H9 (cell line): ENCODE results near the gene IGSF11. TPM values are rescaled to one million over a fixed set of nuclear protein-coding genes. Genes with fewer than 3 reads are reported as not detected.

Experiments
- DNase-seq: peaks from one replicate; pipeline ENCODE4 v3.0.0-alpha.2; 2017
- H2AFZ ChIP-seq: one replicate; pipeline ENCODE4 v1.6.1; 2013; ENCODE audit warnings: mild to moderate bottlenecking, low read length, control low read depth, moderate library complexity
- H2AK5ac ChIP-seq: 2 replicates; pipeline ENCODE4 v1.6.1; 2013; ENCODE audit warnings: low read length, control low read depth, mixed read lengths; ENCODE audit not compliant: insufficient read length
- H2BK120ac ChIP-seq: one replicate; pipeline ENCODE4 v1.6.1; 2013; ENCODE audit warnings: low read depth, mild to moderate bottlenecking, low read length, control low read depth, inconsistent platforms; ENCODE audit not compliant: poor library complexity, severe bottlenecking
- H2BK12ac ChIP-seq: 2 replicates; pipeline ENCODE4 v1.6.1; 2013; ENCODE audit warnings: low read length, control low read depth, mixed read lengths, low read depth; ENCODE audit not compliant: insufficient read length
- H2BK15ac ChIP-seq: 2 replicates; pipeline ENCODE4 v1.6.1; 2013; ENCODE audit warnings: low read depth, low read length, control low read depth
- H2BK20ac ChIP-seq: one replicate; pipeline ENCODE4 v1.6.1; 2013; ENCODE audit warnings: low read depth, mild to moderate bottlenecking, low read length, control low read depth, inconsistent platforms; ENCODE audit not compliant: poor library complexity, severe bottlenecking
- H2BK5ac ChIP-seq: 2 replicates; pipeline ENCODE4 v1.6.1; 2013; ENCODE audit warnings: low read length, control low read depth, mixed read lengths; ENCODE audit not compliant: insufficient read length
- H3K14ac ChIP-seq: 2 replicates; pipeline ENCODE4 v1.6.1; 2013; ENCODE audit warnings: low read length, control low read depth; ENCODE audit not compliant: insufficient read depth
- H3K18ac ChIP-seq: 2 replicates; pipeline ENCODE4 v1.6.1; 2013; ENCODE audit warnings: low read depth, mild to moderate bottlenecking, mixed read lengths, low read length, control low read depth; ENCODE audit not compliant: insufficient read length
- H3K23ac ChIP-seq: 2 replicates; pipeline ENCODE4 v1.6.1; 2013; ENCODE audit warnings: low read length, control low read depth, mixed read lengths, low read depth; ENCODE audit not compliant: insufficient read length
- H3K23me2 ChIP-seq: 2 replicates; pipeline ENCODE4 v1.6.1; 2013; ENCODE audit warnings: low read depth, mild to moderate bottlenecking, mixed read lengths, low read length, control low read depth; ENCODE audit not compliant: insufficient read length, poor library complexity, severe bottlenecking
- H3K27ac ChIP-seq: 2 replicates; pipeline ENCODE4 v1.5.1; 2013; ENCODE audit warnings: low read length, control low read depth, mixed read lengths, low read depth; ENCODE audit not compliant: insufficient read length
- H3K27me3 ChIP-seq: 2 replicates; pipeline ENCODE4 v1.6.1; 2013; ENCODE audit warnings: low read length, control low read depth, inconsistent platforms; ENCODE audit not compliant: insufficient read depth
- H3K4ac ChIP-seq: 2 replicates; pipeline ENCODE4 v1.6.1; 2013; ENCODE audit warnings: low read depth, mild to moderate bottlenecking, control low read depth, inconsistent platforms, low read length, moderate library complexity
- H3K4me1 ChIP-seq: 2 replicates; pipeline ENCODE4 v1.6.1; 2013; ENCODE audit warnings: low read length, control low read depth, inconsistent platforms; ENCODE audit not compliant: insufficient read depth
- H3K4me2 ChIP-seq: 2 replicates; pipeline ENCODE4 v1.6.1; 2013; ENCODE audit warnings: low read length, control low read depth, mixed read lengths; ENCODE audit not compliant: insufficient read length, insufficient read depth
- H3K56ac ChIP-seq: 2 replicates; pipeline ENCODE4 v1.6.1; 2013; ENCODE audit warnings: low read depth, mild to moderate bottlenecking, mixed read lengths, low read length, control low read depth; ENCODE audit not compliant: insufficient read length
- H3K79me1 ChIP-seq: 2 replicates; pipeline ENCODE4 v1.6.1; 2013; ENCODE audit warnings: low read depth, mild to moderate bottlenecking, moderate library complexity, low read length, control low read depth, inconsistent platforms; ENCODE audit not compliant: insufficient read depth, poor library complexity, severe bottlenecking
- H3K79me2 ChIP-seq: 2 replicates; pipeline ENCODE4 v1.6.1; 2013; ENCODE audit warnings: low read length, control low read depth, inconsistent platforms; ENCODE audit not compliant: insufficient read depth
- H3K9ac ChIP-seq: 2 replicates; pipeline ENCODE4 v1.6.1; 2013; ENCODE audit warnings: low read length, control low read depth, mixed read lengths; ENCODE audit not compliant: insufficient read length; ENCODE audit errors: extremely low read depth
- H3K9me3 ChIP-seq: one replicate; pipeline ENCODE4 v1.6.1; 2013; ENCODE audit warnings: low read depth, low read length, inconsistent platforms; ENCODE audit not compliant: control insufficient read depth
- H3T11ph ChIP-seq: one replicate; pipeline ENCODE4 v1.6.1; 2013; ENCODE audit warnings: mild to moderate bottlenecking, low read length, control low read depth, inconsistent platforms
- H4K20me1 ChIP-seq: one replicate; pipeline ENCODE4 v1.6.1; 2013; ENCODE audit not compliant: control insufficient read depth, insufficient read length, insufficient read depth
- H4K5ac ChIP-seq: 2 replicates; pipeline ENCODE4 v1.6.1; 2013; ENCODE audit warnings: low read depth, mild to moderate bottlenecking, mixed read lengths, low read length, control low read depth; ENCODE audit not compliant: insufficient read length
- H4K8ac ChIP-seq: replicated peaks from 2 replicates; pipeline ENCODE4 v1.6.1; 2013; ENCODE audit warnings: low read length, control low read depth, mixed read lengths, low read depth; ENCODE audit not compliant: insufficient read length
- H4K91ac ChIP-seq: 2 replicates; pipeline ENCODE4 v1.6.1; 2013; ENCODE audit warnings: low read depth, mild to moderate bottlenecking, moderate library complexity, mixed read lengths, low read length, control low read depth; ENCODE audit not compliant: insufficient read length
- H3K27ac Mint-ChIP-seq, 3 experiments: 2 replicates in 2 of 3; 3 replicates in 1 of 3; pipeline ENCODE4 v1.8.0; 2020 to 2021; ENCODE audit warnings: mixed read lengths in 3 of 3, mild to moderate bottlenecking in 1 of 3, moderate library complexity in 1 of 3
- H3K27me3 Mint-ChIP-seq: 2 replicates; pipeline ENCODE4 v1.8.0; 2021; ENCODE audit warnings: low read depth, mild to moderate bottlenecking, moderate library complexity, mixed read lengths
- H3K36me3 Mint-ChIP-seq, 3 experiments: 2 replicates in 2 of 3; 3 replicates in 1 of 3; pipeline ENCODE4 v1.8.0; 2020 to 2021; ENCODE audit warnings: low read depth in 3 of 3, mixed read lengths in 3 of 3; ENCODE audit not compliant: insufficient read depth in 1 of 3
- H3K4me1 Mint-ChIP-seq, 2 experiments: 2 replicates each; pipeline ENCODE4 v1.8.0; 2020; ENCODE audit warnings: mixed read lengths in 2 of 2
- H3K4me3 Mint-ChIP-seq, 2 experiments: 2 replicates in 1 of 2; 3 replicates in 1 of 2; pipeline ENCODE4 v1.8.0; 2020 to 2021; ENCODE audit warnings: mild to moderate bottlenecking in 2 of 2, mixed read lengths in 2 of 2, moderate library complexity in 1 of 2
- H3K9me3 Mint-ChIP-seq, 2 experiments: 2 replicates in 1 of 2; 3 replicates in 1 of 2; pipeline ENCODE4 v1.8.0; 2020; ENCODE audit warnings: mild to moderate bottlenecking in 2 of 2, mixed read lengths in 2 of 2, moderate library complexity in 1 of 2
- CTCF ChIP-seq: fragments of 200-600 bp; sonication (generic); conservative IDR thresholded peaks from 3 replicates; pipeline ENCODE4 v1.8.0; 2021; ENCODE audit warnings: antibody characterized with exemption, mild to moderate bottlenecking
- total RNA-seq: library from RNA; stranded (reverse); gene quantifications from 2 replicates; pipeline ENCODE4 v1.2.1, GENCODE V29; 2021

IGSF11 gene
- total RNA-seq, 1 experiment from 2014 or later: 1.6 TPM

GRCh38 chr3:118889691-118890090, 145.0 kb downstream of the IGSF11 start:
- H3K18ac ChIP-seq: no peak overlapping the region
- H3K36me3 Mint-ChIP-seq: no peaks in the 10 kb centered on the region
- no peak for DNase-seq

More at GRCh38 chr3:118889691-118890090, 145.0 kb downstream of the IGSF11 start:
- no peak overlapping the region for H4K8ac ChIP-seq
- H2AFZ ChIP-seq: no peak overlapping the region
- no peaks in the 10 kb centered on the region for H3K23me2 ChIP-seq
- no peak overlapping the region for H3T11ph ChIP-seq
- no peak overlapping the region for H3K56ac ChIP-seq
- no peaks in the 10 kb centered on the region for H3K9me3 ChIP-seq
- no peaks in the 10 kb centered on the region for H4K20me1 ChIP-seq
- no peak overlapping the region for H3K4me3 Mint-ChIP-seq
- no peak overlapping the region for H4K5ac ChIP-seq
- H3K27ac Mint-ChIP-seq: no peak overlapping the region
- H3K4ac ChIP-seq: no peak overlapping the region
- H3K79me1 ChIP-seq: no peaks in the 10 kb centered on the region
- H2BK15ac ChIP-seq: no peak overlapping the region
- no peak overlapping the region for H2BK12ac ChIP-seq
- H3K9me3 Mint-ChIP-seq: no peaks in the 10 kb centered on the region
- H2BK20ac ChIP-seq: no peak overlapping the region
- H3K79me2 ChIP-seq: no peaks in the 10 kb centered on the region
- no peak overlapping the region for H2BK120ac ChIP-seq
- no peak overlapping the region for H2BK5ac ChIP-seq
- no peak overlapping the region for H3K27ac ChIP-seq
- H3K27me3 ChIP-seq: no peaks in the 10 kb centered on the region
- TF ChIP-seq CTCF: no peak
- no peak overlapping the region for H3K9ac ChIP-seq
- H3K4me1 Mint-ChIP-seq: 0 out of 4 replicates have a peak, but pooled peaks cover 0 to 2% of the 10 kb centered on the region in 2 experiments
- H3K4me1 ChIP-seq: no peaks in the 10 kb centered on the region
- H3K14ac ChIP-seq: no peak overlapping the region
- H3K27me3 Mint-ChIP-seq: no peaks in the 10 kb centered on the region
- no peak overlapping the region for H3K4me2 ChIP-seq
- no peak overlapping the region for H4K91ac ChIP-seq
- no peak overlapping the region for H3K23ac ChIP-seq
- no peak overlapping the region for H2AK5ac ChIP-seq
